Embryonic facial prominence (tissue), 1 donor: ENCODE results near the gene TTC14.
A peak's percentile ranks its signal among the peaks of the same experiment; 100 is the strongest.
"Not testable (repeated sequence)": the region's sequence is repeated elsewhere in the genome, so short reads cannot be mapped to it uniquely, and the experiment has no call there.

ENCODE experiments used
- DNase-seq: peaks from one replicate; pipeline ENCODE4 v3.0.0-alpha.2; 2016; ENCODE audit errors: extremely low spot score

TTC14 gene, protein sequence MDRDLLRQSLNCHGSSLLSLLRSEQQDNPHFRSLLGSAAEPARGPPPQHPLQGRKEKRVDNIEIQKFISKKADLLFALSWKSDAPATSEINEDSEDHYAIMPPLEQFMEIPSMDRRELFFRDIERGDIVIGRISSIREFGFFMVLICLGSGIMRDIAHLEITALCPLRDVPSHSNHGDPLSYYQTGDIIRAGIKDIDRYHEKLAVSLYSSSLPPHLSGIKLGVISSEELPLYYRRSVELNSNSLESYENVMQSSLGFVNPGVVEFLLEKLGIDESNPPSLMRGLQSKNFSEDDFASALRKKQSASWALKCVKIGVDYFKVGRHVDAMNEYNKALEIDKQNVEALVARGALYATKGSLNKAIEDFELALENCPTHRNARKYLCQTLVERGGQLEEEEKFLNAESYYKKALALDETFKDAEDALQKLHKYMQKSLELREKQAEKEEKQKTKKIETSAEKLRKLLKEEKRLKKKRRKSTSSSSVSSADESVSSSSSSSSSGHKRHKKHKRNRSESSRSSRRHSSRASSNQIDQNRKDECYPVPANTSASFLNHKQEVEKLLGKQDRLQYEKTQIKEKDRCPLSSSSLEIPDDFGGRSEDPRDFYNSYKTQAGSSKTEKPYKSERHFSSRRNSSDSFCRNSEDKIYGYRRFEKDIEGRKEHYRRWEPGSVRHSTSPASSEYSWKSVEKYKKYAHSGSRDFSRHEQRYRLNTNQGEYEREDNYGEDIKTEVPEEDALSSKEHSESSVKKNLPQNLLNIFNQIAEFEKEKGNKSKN

DNA sequence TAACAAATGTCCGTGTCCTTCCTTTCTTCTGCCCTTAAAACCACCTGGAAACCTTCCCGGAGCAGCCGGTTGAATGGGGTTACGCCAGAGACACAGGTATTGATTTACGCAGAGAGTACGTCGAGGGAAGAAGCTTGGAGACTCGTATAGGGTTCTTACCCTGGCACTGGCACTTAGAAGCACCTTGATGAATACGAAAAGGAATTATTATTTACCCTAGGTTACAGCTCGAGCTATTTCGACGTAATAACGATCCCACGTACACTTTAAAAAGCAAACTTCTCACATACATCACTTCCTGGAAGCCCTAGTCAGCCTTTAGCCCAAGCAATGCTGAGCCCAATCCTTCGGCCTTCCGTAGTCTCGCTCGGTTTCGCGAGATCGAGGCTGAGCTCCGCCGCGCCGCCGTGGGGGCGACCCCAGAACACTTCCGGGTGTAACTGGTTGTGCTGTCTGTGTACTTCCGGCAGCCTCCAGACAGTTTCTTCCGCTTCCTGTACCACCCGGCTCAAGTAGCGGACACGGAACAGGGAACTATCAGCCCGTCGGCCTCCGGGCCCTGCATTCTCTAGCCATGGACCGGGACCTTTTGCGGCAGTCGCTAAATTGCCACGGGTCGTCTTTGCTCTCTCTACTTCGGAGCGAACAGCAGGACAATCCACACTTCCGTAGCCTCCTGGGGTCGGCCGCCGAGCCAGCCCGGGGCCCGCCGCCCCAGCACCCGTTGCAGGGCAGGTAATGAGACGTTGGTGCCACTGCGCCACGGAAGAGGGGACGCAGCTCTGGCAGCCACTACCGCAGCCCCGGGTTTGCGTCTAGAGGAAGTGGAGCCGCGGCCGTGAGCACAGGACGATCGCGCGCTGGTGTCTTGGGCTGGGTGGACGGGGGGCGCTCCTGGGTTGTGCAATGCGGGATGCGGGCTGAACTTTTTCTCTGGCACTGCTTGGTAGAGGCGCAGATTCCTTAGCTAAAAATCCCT is at the start of gene TTC14:
TSS of gene TTC14 (plus strand) at position 476 of the 979 bp plus-strand sequence. CDS start at position 575, 99 bp downstream.
- peak; percentile 85 for DNase-seq

DNA sequence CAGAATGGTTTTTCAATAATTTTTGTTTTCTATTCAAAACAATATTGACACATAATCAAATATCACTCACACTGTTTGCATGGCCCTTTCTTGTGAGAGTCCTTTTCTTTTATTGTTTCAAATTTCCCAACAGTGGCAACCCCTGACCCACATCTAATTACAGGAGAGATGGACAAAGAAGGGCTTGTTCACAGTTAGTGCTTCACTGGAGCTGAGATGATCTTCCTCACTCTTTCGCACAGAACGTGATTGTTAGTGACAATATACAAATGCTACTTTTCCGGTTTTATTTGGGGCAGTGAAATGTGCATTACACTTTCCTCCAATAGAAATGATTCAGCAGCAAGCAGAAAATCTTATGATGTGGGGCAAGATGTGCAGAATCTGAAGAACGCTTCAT is 38.6 kb upstream of the TTC14 start:
- no peak for DNase-seq

DNA sequence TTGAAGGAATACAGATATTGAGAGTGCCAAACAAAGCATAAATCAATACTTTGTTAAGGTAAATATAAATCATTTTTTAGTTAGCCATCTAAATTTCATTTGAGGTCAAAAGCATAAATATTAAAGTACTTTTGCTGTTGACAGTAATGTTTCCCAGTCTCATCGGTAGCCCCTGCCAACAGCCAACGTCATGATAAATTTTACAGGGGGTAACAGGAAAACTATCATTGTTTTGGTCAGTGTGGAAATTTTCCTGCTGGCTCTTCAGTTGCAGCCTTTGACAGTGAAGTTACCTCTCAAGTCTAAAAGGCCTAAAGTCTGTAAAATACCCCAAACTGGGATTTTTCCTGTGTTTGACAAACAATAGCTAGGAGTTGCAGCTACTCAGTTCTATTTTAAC is 37.3 kb upstream of the TTC14 start:
- no peak for DNase-seq

DNA sequence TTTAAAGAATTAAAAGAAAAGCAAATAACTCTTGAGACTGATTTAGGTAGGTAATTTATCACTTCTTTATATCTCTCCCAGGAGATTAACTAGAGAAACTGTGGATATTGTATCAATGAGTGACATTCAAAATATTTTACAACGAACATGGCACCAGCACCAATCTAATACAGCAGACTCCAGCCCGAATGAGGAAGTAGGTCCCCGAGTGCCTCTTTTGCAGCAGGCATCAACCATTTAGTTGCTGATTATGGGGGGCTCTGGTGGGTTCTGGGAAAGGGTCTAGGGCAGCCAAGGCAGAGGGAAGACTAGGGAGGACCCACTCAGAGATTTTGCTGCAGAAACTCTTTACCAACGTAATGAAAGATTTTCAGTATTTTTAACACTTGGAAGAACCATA is 31.7 kb upstream of the TTC14 start:
- no peak for DNase-seq

DNA sequence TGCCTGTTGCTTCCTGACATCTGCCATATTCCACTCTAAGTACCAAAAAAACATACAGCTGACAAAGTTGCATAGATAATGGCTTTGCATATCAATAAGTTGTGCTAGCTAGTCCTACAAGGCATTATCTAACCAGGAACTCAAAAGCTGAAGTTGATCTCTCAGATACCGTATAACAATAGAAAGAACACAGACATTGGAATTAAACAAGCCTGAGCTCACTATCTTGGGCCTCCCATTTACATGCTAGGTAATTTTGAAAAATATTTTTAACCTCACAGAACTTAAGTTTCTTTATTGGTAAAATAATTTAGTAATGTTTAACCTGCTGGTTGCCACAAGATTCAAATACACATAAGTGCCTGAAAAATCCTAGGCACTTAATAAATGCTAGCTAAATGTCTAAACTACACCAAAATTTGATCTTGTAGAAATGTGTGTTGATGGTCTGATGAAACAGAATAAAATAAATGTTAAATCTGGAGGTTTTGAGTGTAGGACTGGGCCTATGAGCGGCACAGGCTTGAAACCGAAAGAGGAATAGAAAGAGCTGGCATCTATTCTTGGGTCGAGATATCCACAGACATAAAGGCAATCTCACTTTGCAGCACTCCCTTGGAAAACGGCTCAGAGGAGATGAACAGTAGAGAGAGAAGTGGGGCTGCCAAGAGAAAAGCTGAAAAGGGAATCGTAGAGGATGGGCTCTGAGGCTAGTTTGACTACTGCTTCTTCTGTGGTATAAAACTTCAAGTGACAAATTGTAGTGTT is 29.9 kb upstream of the TTC14 start:
- no peak for DNase-seq

DNA sequence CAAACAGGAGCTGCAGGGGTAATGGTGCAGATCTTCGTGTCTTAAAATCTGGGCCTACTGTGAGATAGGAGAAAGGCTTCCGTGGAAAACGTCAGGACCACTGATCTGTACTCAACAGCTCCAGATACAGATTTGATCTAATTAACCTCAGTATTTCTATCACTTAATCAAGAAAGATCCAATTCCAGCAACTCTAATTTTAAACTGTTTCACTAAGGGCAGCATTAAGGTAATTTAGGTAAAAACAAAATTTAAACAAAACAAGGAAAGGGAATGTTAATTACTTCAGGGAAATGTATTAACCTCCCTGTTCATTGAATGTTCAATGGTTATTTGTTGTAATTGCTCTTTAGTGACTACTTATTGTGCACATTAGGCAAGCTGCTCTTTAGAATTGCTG is 26.4 kb upstream of the TTC14 start:
- no peak for DNase-seq

DNA sequence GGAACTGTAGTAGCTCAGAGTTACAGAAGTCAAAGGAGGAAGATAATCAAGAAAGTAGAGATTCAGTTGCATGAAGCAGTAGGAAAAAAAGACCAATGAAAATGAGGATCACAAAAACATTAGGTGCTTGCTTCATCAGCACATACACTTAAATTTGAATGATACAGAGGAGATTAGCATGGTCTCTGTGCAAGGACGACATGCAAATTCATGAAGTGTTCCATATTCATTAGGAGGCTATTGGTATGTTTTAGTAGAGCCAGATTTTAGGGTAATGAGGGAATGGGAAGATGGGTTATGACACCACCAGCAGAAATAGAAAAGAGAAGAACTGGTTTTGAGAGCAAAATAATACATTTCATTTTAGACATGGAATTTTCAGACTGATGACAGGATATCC is 21.0 kb upstream of the TTC14 start:
- no peak for DNase-seq

DNA sequence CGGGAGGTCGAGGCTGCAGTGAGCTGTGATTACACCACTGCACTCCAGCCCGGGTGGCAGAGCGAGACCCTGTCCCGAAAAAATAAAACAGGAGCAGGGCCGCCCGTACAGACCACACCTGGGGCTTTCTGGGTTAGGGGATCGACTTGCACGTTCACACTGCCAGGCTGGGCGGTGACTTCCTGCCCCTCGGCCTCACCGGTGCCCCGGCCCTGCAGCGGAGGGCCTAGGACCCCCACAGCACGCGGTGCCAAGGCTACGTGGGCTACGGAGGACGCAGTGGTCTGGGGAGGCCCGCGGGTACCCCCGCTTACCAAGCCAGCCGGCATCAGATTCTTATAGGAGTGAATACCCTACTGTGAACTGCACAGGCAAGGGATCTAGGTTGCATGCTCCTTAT is 11.6 kb upstream of the TTC14 start:
- no peak for DNase-seq

DNA sequence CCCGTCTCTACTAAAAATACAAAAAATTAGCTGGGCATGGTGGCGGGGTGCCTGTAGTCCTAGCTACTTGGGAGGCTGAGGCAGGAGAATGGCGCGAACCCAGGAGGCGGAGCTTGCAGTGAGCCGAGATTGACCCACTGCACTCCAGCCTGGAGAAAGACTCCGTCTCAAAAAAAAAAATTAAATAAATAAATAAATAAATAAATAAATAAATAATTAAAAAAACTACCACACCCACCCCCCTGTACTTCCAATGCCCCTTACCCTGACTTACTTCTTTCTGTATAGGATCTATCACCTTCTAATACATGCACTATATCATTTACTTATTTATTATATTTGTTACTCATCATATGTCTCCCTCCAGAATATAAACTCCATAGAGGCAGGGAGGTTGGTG is 8.3 kb upstream of the TTC14 start:
- DNase-seq = not testable (repeated sequence)

DNA sequence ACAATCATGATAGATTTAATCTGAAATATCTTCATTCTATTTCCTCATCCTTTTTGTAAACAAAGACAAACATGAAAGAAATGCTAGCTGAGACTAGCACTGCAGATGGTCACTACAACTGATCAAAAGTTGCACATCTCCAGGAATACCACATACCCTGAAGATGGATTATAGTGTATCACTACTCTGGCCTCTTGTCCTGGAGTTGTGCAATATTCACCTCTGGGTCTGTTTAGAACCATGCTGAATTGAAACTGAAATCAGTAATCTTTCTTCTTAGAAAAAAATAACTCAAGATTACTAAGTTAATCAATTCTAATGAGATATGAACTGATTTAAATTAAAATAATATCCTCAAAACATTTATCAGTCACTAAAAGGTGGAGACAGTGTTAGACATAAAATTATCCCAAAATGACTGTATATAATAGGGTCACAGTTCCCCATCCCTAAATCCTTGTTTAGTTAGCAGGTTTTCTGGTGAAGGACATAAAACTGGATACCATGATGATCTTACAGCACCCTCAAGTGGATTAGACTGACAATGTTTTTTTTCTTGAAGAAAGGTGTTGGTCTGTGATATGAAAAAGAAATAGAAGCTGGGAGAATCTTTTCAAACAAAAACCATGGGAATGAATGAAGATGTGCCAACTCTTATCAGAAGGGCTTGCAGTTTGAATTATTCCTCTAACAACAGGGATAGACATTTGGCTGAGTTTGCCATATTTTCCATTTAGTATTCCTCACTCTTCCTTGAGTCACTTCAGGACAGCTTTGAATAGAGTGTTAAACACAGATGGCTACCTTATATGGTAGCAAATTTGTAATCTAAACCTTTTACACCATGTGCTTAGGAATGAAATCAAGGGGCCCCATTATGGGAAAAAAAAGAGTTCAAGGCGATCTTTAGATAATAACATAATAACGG is 7.1 kb upstream of the TTC14 start:
- no peak for DNase-seq

DNA sequence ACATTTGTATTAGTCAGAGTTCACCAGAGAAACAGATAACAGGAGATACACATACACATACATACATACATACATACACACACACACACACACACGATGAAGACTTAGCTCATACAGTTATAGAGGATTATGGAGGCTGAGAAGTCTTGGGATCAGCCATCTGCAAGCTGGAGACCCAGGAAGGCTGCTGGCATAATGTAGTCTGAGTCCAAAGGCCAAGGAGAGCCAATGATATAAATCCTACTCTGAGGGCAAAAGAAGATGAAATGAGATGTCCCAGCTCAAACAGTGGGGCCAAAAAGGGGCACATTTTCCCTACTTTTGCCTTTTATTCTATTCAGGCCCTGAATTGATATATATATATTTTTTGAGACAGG is 6.4 kb upstream of the TTC14 start:
- DNase-seq = no peak

DNA sequence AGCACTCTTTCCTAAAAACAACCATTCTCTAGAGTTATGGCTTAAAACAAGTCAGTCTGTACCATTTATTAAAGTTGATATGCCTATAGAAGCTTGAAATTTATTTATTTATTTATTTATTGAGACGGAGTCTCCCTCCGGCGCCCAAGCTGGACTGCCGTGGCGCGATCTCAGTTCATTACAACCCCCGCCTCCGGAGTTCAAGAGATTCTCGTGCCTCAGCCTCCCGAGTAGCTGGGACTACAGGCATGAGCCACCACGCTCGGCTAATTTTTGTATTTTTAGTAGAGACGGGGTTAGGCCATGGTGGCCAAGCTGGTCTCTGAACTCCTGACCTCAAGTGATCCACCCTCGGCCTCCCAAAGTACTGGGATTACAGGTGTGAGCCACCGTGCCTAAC is 1.5 kb upstream of the TTC14 start:
- DNase-seq = no peak

DNA sequence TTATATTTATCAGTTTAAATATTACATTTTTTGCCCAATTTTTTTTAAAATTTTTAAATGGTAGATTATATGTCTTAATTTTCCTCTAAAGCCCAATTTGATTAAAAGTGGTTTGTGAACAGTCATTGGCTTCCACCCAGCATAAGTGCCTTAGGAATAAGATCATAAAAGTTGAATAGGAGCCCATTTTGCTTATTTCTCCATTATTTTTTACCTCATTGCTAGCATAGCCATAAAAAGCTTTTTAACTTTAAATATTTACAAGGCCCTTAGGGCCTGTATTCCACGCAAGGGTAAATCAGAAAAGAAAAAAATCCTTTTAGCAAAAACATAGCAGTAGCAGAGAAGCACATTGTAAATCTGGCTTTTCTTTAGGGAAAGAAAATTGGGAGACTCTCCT is 9.0 kb downstream of the TTC14 start:
- DNase-seq = no peak

DNA sequence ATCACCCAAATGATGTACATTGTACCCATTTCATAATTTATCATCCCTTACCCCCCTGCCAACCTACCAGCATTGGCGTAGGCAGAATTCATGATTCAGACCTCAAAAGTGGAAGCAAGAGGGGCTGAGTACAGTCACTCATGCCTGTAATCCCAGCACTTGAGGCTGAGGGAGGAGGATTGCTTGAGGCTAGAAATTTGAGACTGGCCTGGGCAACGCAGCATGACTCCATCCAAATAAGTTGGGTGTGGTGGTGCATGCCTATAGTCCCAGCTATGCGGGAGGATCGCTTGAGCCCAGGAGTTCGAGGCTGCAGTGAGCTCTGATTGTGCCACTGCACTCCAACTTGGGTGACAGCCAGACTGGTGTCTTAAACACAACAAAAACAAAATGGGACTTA is 10.4 kb downstream of the TTC14 start:
- no peak for DNase-seq

DNA sequence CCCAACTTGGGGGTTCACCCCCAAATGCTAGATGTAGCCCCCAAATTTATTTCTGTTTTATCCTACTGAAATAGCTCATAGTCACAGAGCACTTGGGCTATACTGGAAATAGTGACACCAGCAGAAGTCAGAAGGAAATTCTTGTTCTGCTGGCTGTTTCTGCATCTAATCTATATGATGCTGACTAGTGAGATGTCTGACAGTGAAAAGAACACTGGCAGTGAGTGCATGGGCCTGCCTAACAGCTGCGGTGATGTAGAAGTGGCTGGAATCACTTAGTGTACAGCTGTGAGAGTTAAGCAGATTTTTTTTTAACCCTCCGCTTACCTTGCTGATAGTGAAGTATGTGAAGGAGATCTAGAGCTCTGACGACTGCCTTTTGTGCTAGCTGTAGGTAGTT is 14.0 kb downstream of the TTC14 start:
- no peak for DNase-seq

DNA sequence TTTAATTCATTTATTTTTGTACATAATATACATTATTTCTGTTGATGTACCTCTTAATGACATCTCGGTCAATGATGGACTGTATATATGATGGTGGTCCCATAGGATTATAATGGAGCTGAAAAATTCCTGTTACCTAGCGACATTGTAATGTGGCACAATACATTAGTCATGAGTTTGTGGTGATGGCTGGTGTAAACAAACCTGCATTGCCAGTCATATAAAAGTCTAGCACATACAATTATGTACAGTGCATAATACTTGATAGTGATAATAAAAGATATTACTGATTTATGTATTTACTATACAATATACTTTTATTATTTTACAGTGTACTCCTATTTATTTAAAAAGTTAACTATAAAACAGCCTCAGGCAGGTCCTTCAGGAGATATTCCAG is 15.1 kb downstream of the TTC14 start:
- DNase-seq = no peak

DNA sequence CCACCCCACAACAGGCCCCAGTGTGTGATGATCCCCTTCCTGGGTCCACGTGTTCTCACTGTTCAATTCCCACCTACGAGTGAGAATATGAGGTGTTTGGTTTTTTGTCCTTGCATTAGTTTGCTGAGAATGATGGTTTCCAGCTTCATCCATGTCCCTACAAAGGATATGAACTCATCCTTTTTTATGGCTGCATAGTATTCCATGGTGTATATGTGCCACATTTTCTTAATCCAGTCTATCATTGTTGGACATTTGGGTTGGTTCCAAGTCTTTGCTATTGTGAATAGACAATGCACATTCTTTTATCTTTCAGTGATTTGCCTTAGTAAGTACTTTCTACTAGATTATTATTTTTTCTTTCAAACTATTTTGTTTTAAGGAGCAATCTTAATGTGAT is 16.6 kb downstream of the TTC14 start:
- not testable (repeated sequence) for DNase-seq

DNA sequence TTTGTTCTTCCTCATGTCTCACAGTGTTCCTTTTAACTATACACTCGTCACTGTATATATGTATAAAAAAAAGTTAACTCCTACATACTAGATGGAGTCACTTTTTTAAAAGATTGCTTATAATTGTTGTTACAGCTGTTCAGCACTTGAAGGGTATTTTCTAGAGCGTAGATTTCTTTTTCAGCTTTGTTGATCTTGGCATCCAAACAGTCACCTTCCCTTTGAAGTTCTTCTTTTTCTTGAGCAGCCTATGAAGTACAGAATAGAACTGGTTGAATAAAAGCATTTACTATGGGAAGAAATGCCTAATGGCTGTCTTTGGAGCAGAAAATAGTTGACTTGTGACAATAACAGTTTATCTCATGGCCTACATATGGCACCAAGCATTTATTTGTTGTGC is 17.8 kb downstream of the TTC14 start:
- DNase-seq = no peak

DNA sequence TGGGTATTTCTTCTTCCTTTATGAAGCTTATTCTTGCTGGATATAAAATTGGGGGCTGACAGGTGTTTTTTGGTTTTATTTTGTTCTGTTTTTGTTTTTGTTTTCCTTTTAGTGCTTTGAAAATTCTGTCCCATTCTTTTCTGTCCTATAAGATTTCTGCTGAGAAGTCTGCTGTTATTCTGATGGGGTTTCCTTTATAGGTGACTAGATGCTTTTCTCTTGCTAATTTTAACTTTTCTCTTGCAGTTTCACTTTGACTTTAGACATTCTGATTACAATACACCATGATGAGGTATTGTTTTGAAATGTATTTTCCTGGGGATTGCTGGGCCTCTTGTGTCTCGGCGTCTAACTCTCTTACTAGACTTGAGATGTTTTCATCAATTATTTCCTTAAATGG is 22.8 kb downstream of the TTC14 start:
- DNase-seq = no peak

DNA sequence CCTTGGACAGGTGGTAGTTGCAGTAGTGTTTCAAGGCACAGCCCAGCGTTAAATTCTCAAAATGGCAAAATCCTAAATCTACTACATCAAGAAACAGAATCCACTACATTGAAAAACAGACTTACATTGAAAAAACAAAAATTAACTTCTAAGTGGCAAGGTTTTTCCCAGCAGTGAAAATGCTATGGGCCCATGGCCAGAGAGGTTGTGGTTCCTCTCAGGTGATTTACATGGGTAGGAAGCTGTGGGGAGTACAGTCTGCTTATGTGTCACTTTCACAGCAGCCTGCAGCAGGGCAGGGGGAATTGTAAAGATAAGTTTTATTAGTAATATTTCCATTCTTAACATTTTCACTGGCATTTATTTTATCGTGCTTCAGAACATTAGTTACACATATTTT is 24.9 kb downstream of the TTC14 start:
- DNase-seq = no peak
